Keratinocyte (primary cell): ENCODE results near the gene IGFBP3. TPM values are rescaled to one million over a fixed set of nuclear protein-coding genes. Genes with fewer than 3 reads are reported as not detected.

Source experiments
- DNase-seq: peaks from one replicate; pipeline ENCODE4 v3.0.0-alpha.2; 2011; ENCODE audit warnings: low read depth, missing footprints, low spot score
- FAIRE-seq: peaks from 2 replicates; lab custom pipeline; 2011; peaks lifted over from hg19 to GRCh38; lab: Jason Lieb, UNC
- H2AFZ ChIP-seq: 2 replicates; pipeline ENCODE4 v1.6.0; 2012; ENCODE audit warnings: low read length, control low read depth, inconsistent platforms; ENCODE audit not compliant: control insufficient read depth
- H3K27ac ChIP-seq: 2 replicates; pipeline ENCODE4 v1.5.1; 2011; ENCODE audit warnings: low read length; ENCODE audit not compliant: control insufficient read depth, insufficient read depth
- H3K27me3 ChIP-seq: 3 replicates; pipeline ENCODE4 v1.6.0; 2011; ENCODE audit warnings: low read length; ENCODE audit not compliant: control insufficient read depth, insufficient read depth; ENCODE audit errors: extremely low read depth
- H3K36me3 ChIP-seq, 2 experiments: 2 replicates in 1 of 2; 3 replicates in 1 of 2; pipeline ENCODE4 v1.5.1; 2011; ENCODE audit warnings: low read length in 2 of 2, mild to moderate bottlenecking in 1 of 2; ENCODE audit not compliant: control insufficient read depth in 2 of 2, insufficient read depth in 2 of 2; ENCODE audit errors: extremely low read depth in 1 of 2
- H3K4me1 ChIP-seq: 3 replicates; pipeline ENCODE4 v1.5.1; 2011; ENCODE audit warnings: low read length; ENCODE audit not compliant: control insufficient read depth, insufficient read depth; ENCODE audit errors: extremely low read depth
- H3K4me2 ChIP-seq: 3 replicates; pipeline ENCODE4 v1.6.0; 2011; ENCODE audit warnings: low read depth, low read length; ENCODE audit not compliant: control insufficient read depth, insufficient read depth; ENCODE audit errors: extremely low read depth
- H3K4me3 ChIP-seq, 3 experiments: fragments of 200-600 bp in 1 of 3; sonication (generic) in 1 of 3; 2 replicates in 2 of 3; 3 replicates in 1 of 3; pipeline ENCODE4 v1.5.1; 2011 to 2016; ENCODE audit warnings: low read length in 3 of 3, mild to moderate bottlenecking in 3 of 3, control low read depth in 2 of 3, inconsistent platforms in 1 of 3, low read depth in 1 of 3, mixed read lengths in 1 of 3, mixed run types in 1 of 3, moderate library complexity in 1 of 3; ENCODE audit not compliant: control insufficient read depth in 2 of 3, insufficient read depth in 2 of 3; ENCODE audit errors: extremely low read depth in 1 of 3
- H3K79me2 ChIP-seq: 2 replicates; pipeline ENCODE4 v1.6.0; 2012; ENCODE audit warnings: low read length; ENCODE audit not compliant: control insufficient read depth, insufficient read depth
- H3K9ac ChIP-seq: 3 replicates; pipeline ENCODE4 v1.6.0; 2011; ENCODE audit warnings: low read length; ENCODE audit not compliant: control insufficient read depth, insufficient read depth; ENCODE audit errors: extremely low read depth
- H3K9me1 ChIP-seq: 3 replicates; pipeline ENCODE4 v1.6.0; 2011; ENCODE audit warnings: low read length; ENCODE audit not compliant: control insufficient read depth, insufficient read depth; ENCODE audit errors: extremely low read depth
- H3K9me3 ChIP-seq: 2 replicates; pipeline ENCODE4 v1.5.1; 2012; ENCODE audit warnings: low read depth, low read length; ENCODE audit not compliant: control insufficient read depth
- H4K20me1 ChIP-seq: 3 replicates; pipeline ENCODE4 v1.6.0; 2011; ENCODE audit warnings: low read length; ENCODE audit not compliant: control insufficient read depth, insufficient read depth; ENCODE audit errors: extremely low read depth
- CTCF ChIP-seq, 3 experiments: IDR thresholded peaks in 1 of 3; conservative IDR thresholded peaks in 1 of 3; optimal IDR thresholded peaks in 1 of 3; 2 replicates in 2 of 3; 3 replicates in 1 of 3; pipeline versions ENCODE3 to v1.5.1; 2011; ENCODE audit warnings: low read length in 3 of 3, mild to moderate bottlenecking in 3 of 3, moderate library complexity in 2 of 3, control low read depth in 1 of 3, inconsistent platforms in 1 of 3; ENCODE audit not compliant: insufficient read depth in 2 of 3; ENCODE audit errors: extremely low read depth in 1 of 3
- EZH2 ChIP-seq: IDR thresholded peaks from one replicate; pipeline ENCODE4 v1.6.1; 2012; ENCODE audit warnings: inconsistent platforms, mild to moderate bottlenecking, low read length, moderate library complexity
- dilution Hi-C: fragments of 300-500 bp; cut with MboI; formaldehyde crosslinking; loops from one replicate; pipeline ENCODE4 v1.7.0; 2020; ENCODE audit warnings: low sequenced_read_pairs; ENCODE audit not compliant: extremely low pct_ligation_motif_present
- polyA plus RNA-seq, 5 experiments: library from polyadenylated mRNA; depleted of rRNA in 3 of 5; stranded (reverse) in 3 of 5; stranded (forward) in 1 of 5; unstranded in 1 of 5; fragments of >200 nt; gene quantifications; 1 replicate in 1 of 5; 2 replicates in 3 of 5; 3 replicates in 1 of 5; pipeline versions ENCODE4 v1.2.1 to v1.2.3, GENCODE V29; 2011 to 2012; ENCODE audit warnings: missing spikeins in 2 of 5, low read depth in 1 of 5, low replicate concordance in 1 of 5

IGFBP3 gene
- polyA plus RNA-seq, 1 donor (not counting 4 experiments of a cell fraction or from before 2014, with no cell fraction given) = 14.0 TPM

- dilution Hi-C loops = no loop called here
- Histone ChIP-seq H3K27me3 (no peaks in the 10 kb centered on the region), H3K9me3 (peaks cover 1% of the 10 kb centered on the region), H4K20me1 (no peaks in the 10 kb centered on the region), H3K4me3 (no peak overlapping the region), H3K79me2 (no peaks in the 10 kb centered on the region), H3K36me3 (no peaks in the 10 kb centered on the region), H3K4me2 (no peak overlapping the region), H3K9ac (no peak overlapping the region), H3K9me1 (no peaks in the 10 kb centered on the region), H3K4me1 (peaks cover 14% of the 10 kb centered on the region), H3K27ac (no peak overlapping the region), H2AFZ (no peak overlapping the region)
- TF ChIP-seq EZH2 (no peak), CTCF (optimal IDR thresholded peaks at IDR 0.05 in 1 of 3, IDR thresholded peaks at IDR 0.05 in 1 of 3, conservative IDR thresholded peaks at IDR 0.05 in 1 of 3; ENCODE audit: extremely low read depth in 1 of 3, insufficient read depth in 2 of 3, low read length in 3 of 3) (no peak)
- FAIRE-seq = no peak
- DNase-seq = no peak
Observed at GRCh38 chr7:45878457-45879144, 42.5 kb downstream of the IGFBP3 start.

GRCh38 chr7:45876519-45876918, 44.6 kb downstream of the IGFBP3 start:
- Histone ChIP-seq H3K27me3 (no peaks in the 10 kb centered on the region), H3K4me2 (no peak overlapping the region), H4K20me1 (no peaks in the 10 kb centered on the region), H3K9me3 (peaks cover 1% of the 10 kb centered on the region), H3K36me3 (no peaks in the 10 kb centered on the region), H2AFZ (no peak overlapping the region), H3K27ac (no peak overlapping the region), H3K4me1 (peaks cover 18% of the 10 kb centered on the region), H3K79me2 (no peaks in the 10 kb centered on the region), H3K9me1 (no peaks in the 10 kb centered on the region), H3K4me3 (no peak overlapping the region), H3K9ac (no peak overlapping the region)
- dilution Hi-C loops = no loop called here
- TF ChIP-seq EZH2 = no peak
- DNase-seq (no peak), FAIRE-seq (no peak)
